Uterus (tissue), 4 donors: ENCODE data around the gene NCOR1. TPM values are rescaled to one million over a fixed set of nuclear protein-coding genes. Genes with fewer than 3 reads are reported as not detected.
A peak's percentile ranks its signal among the peaks of the same experiment; 100 is the strongest.

Experiments
- DNase-seq, 2 donors: peaks; one replicate each; pipeline ENCODE4 v3.0.0-alpha.2; 2019 to 2020
- H3K27ac ChIP-seq, 2 donors: fragments of 200-600 bp; sonication (generic); 1 replicate in 1 of 2; 2 replicates in 1 of 2; pipeline ENCODE4 v1.5.1; 2016 to 2018
- H3K27me3 ChIP-seq, 2 donors: fragments of 200-600 bp; sonication (generic); one replicate each; pipeline ENCODE4 v1.5.1; 2018 to 2019; ENCODE audit warnings: control low read depth in 1 of 2
- H3K36me3 ChIP-seq, 2 donors: fragments of 200-600 bp; sonication (generic); one replicate each; pipeline ENCODE4 v1.5.1; 2019; ENCODE audit warnings: control low read depth in 1 of 2
- H3K4me1 ChIP-seq, 2 donors: fragments of 200-600 bp; sonication (generic); one replicate each; pipeline ENCODE4 v1.5.1; 2018 to 2019; ENCODE audit warnings: control low read depth in 1 of 2
- H3K4me3 ChIP-seq, 2 donors: fragments of 200-600 bp; sonication (generic); 1 replicate in 1 of 2; 2 replicates in 1 of 2; pipeline ENCODE4 v1.5.1; 2018 to 2019; ENCODE audit warnings: mild to moderate bottlenecking in 1 of 2
- H3K9me3 ChIP-seq, 2 donors: fragments of 200-600 bp; sonication (generic); one replicate each; pipeline ENCODE4 v1.5.1; 2019; ENCODE audit warnings: control low read depth in 1 of 2
- POLR2A ChIP-seq, 2 donors: fragments of 450-650 bp; IDR thresholded peaks; one replicate each; pipeline ENCODE4 v1.6.1; 2016; ENCODE audit warnings: antibody characterized with exemption in 2 of 2, mild to moderate bottlenecking in 1 of 2, moderate library complexity in 1 of 2
- intact Hi-C: fragments of 100-400 bp; cut with DNase I; formaldehyde crosslinking; loops from one replicate; pipeline ENCODE4 v1.15.1; 2023; ENCODE audit warnings: low total_unique reads
- total RNA-seq, 4 donors: library from RNA; depleted of rRNA in 3 of 4; stranded (reverse); fragments of >200 nt in 3 of 4; gene quantifications; one replicate each; pipeline versions ENCODE4 v1.1.0 to v1.2.4, GENCODE V29; 2014 to 2023
- TF ChIP-seq, protein P1 (sequence below), 4 experiments: fragments of 200-600 bp in 2 of 4; fragments of 450-650 bp in 2 of 4; sonication (generic) in 2 of 4; IDR thresholded peaks; one replicate each; pipeline ENCODE4 v1.5.1; 2016 to 2019; ENCODE audit warnings: antibody characterized with exemption in 4 of 4, mild to moderate bottlenecking in 2 of 4, moderate library complexity in 1 of 4
- donor health status: DM: yes; HTN: yes; CAD: no.

The NCOR1 gene
- total RNA-seq, 4 donors from 2014 or later: 117 to 195 (median 147) TPM

GRCh38 chr17:16140854-16141253 is 74.5 kb downstream of the NCOR1 start:
- TF ChIP-seq POLR2A (IDR thresholded peaks at IDR 0.05): no peak
- TF ChIP-seq, protein P1, sequence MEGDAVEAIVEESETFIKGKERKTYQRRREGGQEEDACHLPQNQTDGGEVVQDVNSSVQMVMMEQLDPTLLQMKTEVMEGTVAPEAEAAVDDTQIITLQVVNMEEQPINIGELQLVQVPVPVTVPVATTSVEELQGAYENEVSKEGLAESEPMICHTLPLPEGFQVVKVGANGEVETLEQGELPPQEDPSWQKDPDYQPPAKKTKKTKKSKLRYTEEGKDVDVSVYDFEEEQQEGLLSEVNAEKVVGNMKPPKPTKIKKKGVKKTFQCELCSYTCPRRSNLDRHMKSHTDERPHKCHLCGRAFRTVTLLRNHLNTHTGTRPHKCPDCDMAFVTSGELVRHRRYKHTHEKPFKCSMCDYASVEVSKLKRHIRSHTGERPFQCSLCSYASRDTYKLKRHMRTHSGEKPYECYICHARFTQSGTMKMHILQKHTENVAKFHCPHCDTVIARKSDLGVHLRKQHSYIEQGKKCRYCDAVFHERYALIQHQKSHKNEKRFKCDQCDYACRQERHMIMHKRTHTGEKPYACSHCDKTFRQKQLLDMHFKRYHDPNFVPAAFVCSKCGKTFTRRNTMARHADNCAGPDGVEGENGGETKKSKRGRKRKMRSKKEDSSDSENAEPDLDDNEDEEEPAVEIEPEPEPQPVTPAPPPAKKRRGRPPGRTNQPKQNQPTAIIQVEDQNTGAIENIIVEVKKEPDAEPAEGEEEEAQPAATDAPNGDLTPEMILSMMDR (IDR thresholded peaks at IDR 0.05): no peak
- no peaks in the 10 kb centered on the region for H3K36me3 ChIP-seq
- H3K4me1 ChIP-seq: no peaks in the 10 kb centered on the region
- DNase-seq: no peak
- no peak overlapping the region for H3K4me3 ChIP-seq
- no peaks in the 10 kb centered on the region for H3K27me3 ChIP-seq
- H3K9me3 ChIP-seq: no peaks in the 10 kb centered on the region
- intact Hi-C loops: no loop called here
- H3K27ac ChIP-seq: no peak overlapping the region

GRCh38 chr17:16135461-16135860 is 79.9 kb downstream of the NCOR1 start:
- Histone ChIP-seq H3K4me1 (no peaks in the 10 kb centered on the region), H3K36me3 (no peaks in the 10 kb centered on the region), H3K27me3 (no peaks in the 10 kb centered on the region), H3K4me3 (no peak overlapping the region), H3K27ac (no peak overlapping the region), H3K9me3 (no peaks in the 10 kb centered on the region)
- DNase-seq: no peak
- TF ChIP-seq, protein P1 (IDR thresholded peaks at IDR 0.05): no peak
- TF ChIP-seq POLR2A (IDR thresholded peaks at IDR 0.05): no peak
- intact Hi-C loops: no loop called here

GRCh38 chr17:16131593-16131992 is 83.7 kb downstream of the NCOR1 start:
- H3K4me3 ChIP-seq: no peak overlapping the region
- intact Hi-C loops: no loop called here
- no peaks in the 10 kb centered on the region for H3K4me1 ChIP-seq
- no peaks in the 10 kb centered on the region for H3K27me3 ChIP-seq
- no peaks in the 10 kb centered on the region for H3K36me3 ChIP-seq
- no peak for TF ChIP-seq POLR2A (IDR thresholded peaks at IDR 0.05)
- TF ChIP-seq, protein P1 (IDR thresholded peaks at IDR 0.05): no peak
- H3K9me3 ChIP-seq: no peaks in the 10 kb centered on the region
- H3K27ac ChIP-seq: no peak overlapping the region
- DNase-seq: no peak

DNA sequence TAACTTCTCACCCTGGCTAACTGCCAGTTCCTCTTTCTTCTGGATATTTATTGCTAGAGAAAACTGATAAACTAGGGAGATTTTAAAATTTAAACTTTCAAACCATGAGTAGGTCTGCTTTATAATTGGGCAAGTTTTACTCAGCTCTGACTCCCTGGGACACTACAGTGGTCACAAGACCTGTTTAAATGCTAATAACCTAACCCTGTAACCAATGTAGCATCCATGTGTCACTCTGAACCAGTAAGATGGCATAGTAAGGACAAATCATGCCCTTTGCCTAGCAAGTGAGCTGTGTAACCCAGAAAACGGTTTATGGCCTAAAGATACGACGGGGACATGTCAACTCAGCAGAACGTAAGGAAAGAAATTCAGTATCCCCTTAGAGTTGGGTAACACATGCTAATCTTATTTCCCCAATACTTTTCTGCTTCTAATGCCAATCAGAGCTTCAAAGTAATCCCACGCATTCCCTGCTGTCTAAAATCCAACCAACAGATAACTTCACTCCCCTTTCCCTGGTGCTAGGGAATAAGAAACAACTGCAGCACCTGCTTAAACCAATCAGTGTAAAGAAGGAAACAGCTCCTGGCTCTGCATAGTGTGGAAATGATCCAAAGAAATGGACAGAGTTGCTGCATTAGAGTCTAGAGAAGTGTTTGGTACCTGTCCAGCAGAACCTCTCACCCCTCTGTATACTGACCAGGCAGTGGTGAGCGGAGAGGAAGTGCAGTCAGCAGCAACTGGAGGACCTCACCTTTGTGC is 85.7 kb downstream of the NCOR1 start:
- no peak overlapping the region for H3K4me3 ChIP-seq
- H3K36me3 ChIP-seq: no peaks in the 10 kb centered on the region
- H3K27me3 ChIP-seq: no peaks in the 10 kb centered on the region
- no peaks in the 10 kb centered on the region for H3K4me1 ChIP-seq
- no peak for TF ChIP-seq POLR2A (IDR thresholded peaks at IDR 0.05)
- TF ChIP-seq, protein P1 (IDR thresholded peaks at IDR 0.05): no peak
- H3K9me3 ChIP-seq: no peaks in the 10 kb centered on the region
- H3K27ac ChIP-seq: no peak overlapping the region
- intact Hi-C loops: no loop called here
- no peak for DNase-seq

GRCh38 chr17:16123531-16123930 is 91.8 kb downstream of the NCOR1 start:
- intact Hi-C loops: no loop called here
- DNase-seq: no peak
- Histone ChIP-seq H3K9me3 (no peaks in the 10 kb centered on the region), H3K36me3 (no peaks in the 10 kb centered on the region), H3K27ac (peak overlapping the region in 1 of 2 donors; percentile 67), H3K4me3 (no peak overlapping the region), H3K27me3 (no peaks in the 10 kb centered on the region), H3K4me1 (no peaks in the 10 kb centered on the region)
- TF ChIP-seq POLR2A (IDR thresholded peaks at IDR 0.05): no peak
- TF ChIP-seq, protein P1 (IDR thresholded peaks at IDR 0.05): no peak
